Natural killer cell treated with Interleukin-12 subunit alpha and Interleukin-12 subunit beta and Interleukin-15 and Interleukin-18, amount 100 ng/mL, for 72 hours (primary cell): ENCODE data around the gene COL4A4. TPM values are rescaled to one million over a fixed set of nuclear protein-coding genes. Genes with fewer than 3 reads are reported as not detected.
"Not testable (repeated sequence)": the region's sequence is repeated elsewhere in the genome, so short reads cannot be mapped to it uniquely, and the experiment has no call there.

Source experiments
- ATAC-seq, 2 donors: fragments of 150-1000 bp; cut with Tn5 transposase in 1 of 2; sonication (Bioruptor Pico), chemical (Tn5 transposase) in 1 of 2; 2 replicates each; pipeline ENCODE4 v1.10.0; 2021
- DNase-seq: peaks from one replicate; pipeline ENCODE4 v3.0.0; 2022; ENCODE audit warnings: low spot score
- H3K27ac Mint-ChIP-seq, 2 donors: 1 replicate in 1 of 2; 2 replicates in 1 of 2; pipeline ENCODE4 v1.8.0; 2022; ENCODE audit warnings: mixed read lengths in 2 of 2, mild to moderate bottlenecking in 1 of 2, moderate library complexity in 1 of 2
- H3K27me3 Mint-ChIP-seq, 2 donors: 1 replicate in 1 of 2; 2 replicates in 1 of 2; pipeline ENCODE4 v1.8.0; 2022; ENCODE audit warnings: mixed read lengths in 2 of 2
- H3K36me3 Mint-ChIP-seq: one replicate; pipeline ENCODE4 v1.8.0; 2022; ENCODE audit warnings: mixed read lengths
- H3K4me1 Mint-ChIP-seq, 2 donors: 1 replicate in 1 of 2; 2 replicates in 1 of 2; pipeline ENCODE4 v1.8.0; 2022; ENCODE audit warnings: low read depth in 2 of 2, mixed read lengths in 2 of 2, mild to moderate bottlenecking in 1 of 2
- H3K4me3 Mint-ChIP-seq: one replicate; pipeline ENCODE4 v1.8.0; 2022; ENCODE audit warnings: mixed read lengths
- H3K9me3 Mint-ChIP-seq: 2 replicates; pipeline ENCODE4 v1.8.0; 2022; ENCODE audit warnings: mixed read lengths
- total RNA-seq, 2 donors: library from RNA; stranded (reverse); gene quantifications; one replicate each; pipeline ENCODE4 v1.2.3, GENCODE V29; 2022

COL4A4 gene
- total RNA-seq, 2 donors from 2014 or later, result 0.11 to 0.62 TPM

- Mint-ChIP-seq H3K27me3 (peaks cover 16 to 31% of the 10 kb centered on the region in 2 donors), H3K36me3 (no peaks in the 10 kb centered on the region), H3K4me1 (peaks cover 0 to 4% of the 10 kb centered on the region in 2 donors), H3K4me3 (no peak overlapping the region), H3K27ac (no peak overlapping the region), H3K9me3 (no peaks in the 10 kb centered on the region)
- DNase-seq (no peak), ATAC-seq (no peak)
Measured at GRCh38 chr2:227118353-227118752, 45.7 kb downstream of the COL4A4 start.

GRCh38 chr2:227117852-227118251, 46.2 kb downstream of the COL4A4 start:
- no peak overlapping the region for H3K4me3 Mint-ChIP-seq
- no peak for ATAC-seq
- peaks cover 14 to 36% of the 10 kb centered on the region in 2 donors for H3K27me3 Mint-ChIP-seq

DNA sequence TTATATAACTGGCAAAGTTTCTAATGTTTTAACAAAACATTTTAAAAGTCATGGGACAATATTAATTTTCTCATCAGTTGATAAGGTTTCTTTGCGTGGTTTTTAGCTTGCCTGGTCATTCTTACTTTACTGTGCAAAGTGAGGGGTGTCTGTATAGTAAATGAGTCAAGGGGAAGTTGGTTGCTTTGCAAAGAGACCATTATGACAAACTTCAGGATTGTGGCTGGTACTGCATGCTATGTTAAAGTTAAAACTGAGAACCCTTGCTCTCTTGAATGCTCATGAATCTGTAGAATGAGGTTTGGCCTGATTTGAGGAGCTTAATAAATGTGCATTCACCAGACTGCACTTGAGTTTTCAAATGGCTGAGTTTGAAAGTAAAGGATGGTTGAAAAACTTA, 47.0 kb downstream of the COL4A4 start:
- peaks cover 14 to 40% of the 10 kb centered on the region in 2 donors for H3K27me3 Mint-ChIP-seq
- no peaks in the 10 kb centered on the region for H3K4me1 Mint-ChIP-seq
- DNase-seq (no peak), ATAC-seq (no peak)
- no peaks in the 10 kb centered on the region for H3K9me3 Mint-ChIP-seq
- no peaks in the 10 kb centered on the region for H3K36me3 Mint-ChIP-seq
- no peak overlapping the region for H3K4me3 Mint-ChIP-seq
- no peak overlapping the region for H3K27ac Mint-ChIP-seq

More at GRCh38 chr2:227117852-227118251, 46.2 kb downstream of the COL4A4 start:
- no peaks in the 10 kb centered on the region for H3K4me1 Mint-ChIP-seq
- H3K36me3 Mint-ChIP-seq, result no peaks in the 10 kb centered on the region
- H3K9me3 Mint-ChIP-seq, result no peaks in the 10 kb centered on the region
- H3K27ac Mint-ChIP-seq, result no peak overlapping the region
- no peak for DNase-seq

DNA sequence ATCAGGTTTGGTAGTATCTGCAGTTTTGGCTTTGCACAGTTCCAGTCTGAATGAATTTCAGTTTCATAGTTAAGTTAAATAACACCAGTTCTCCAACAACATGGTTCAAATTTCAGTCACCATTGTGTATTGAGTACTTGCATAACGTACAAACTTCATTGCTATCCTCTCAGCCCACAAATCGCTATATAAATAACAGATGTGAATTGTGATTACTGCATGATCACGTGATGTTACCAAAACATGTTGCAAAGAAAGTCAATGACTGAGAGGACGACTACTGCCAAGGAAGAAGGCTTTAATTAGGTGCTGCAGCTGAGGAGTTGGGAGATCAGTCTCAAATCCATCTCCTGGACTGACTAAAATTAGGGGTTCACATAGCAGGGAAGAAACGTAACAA, 48.2 kb downstream of the COL4A4 start:
- no peaks in the 10 kb centered on the region for H3K36me3 Mint-ChIP-seq
- H3K4me1 Mint-ChIP-seq, result no peaks in the 10 kb centered on the region
- ATAC-seq (no peak), DNase-seq (no peak)
- H3K9me3 Mint-ChIP-seq, result no peaks in the 10 kb centered on the region
- H3K4me3 Mint-ChIP-seq, result no peak overlapping the region
- H3K27me3 Mint-ChIP-seq, result peaks cover 14 to 40% of the 10 kb centered on the region in 2 donors
- H3K27ac Mint-ChIP-seq, result no peak overlapping the region

DNA sequence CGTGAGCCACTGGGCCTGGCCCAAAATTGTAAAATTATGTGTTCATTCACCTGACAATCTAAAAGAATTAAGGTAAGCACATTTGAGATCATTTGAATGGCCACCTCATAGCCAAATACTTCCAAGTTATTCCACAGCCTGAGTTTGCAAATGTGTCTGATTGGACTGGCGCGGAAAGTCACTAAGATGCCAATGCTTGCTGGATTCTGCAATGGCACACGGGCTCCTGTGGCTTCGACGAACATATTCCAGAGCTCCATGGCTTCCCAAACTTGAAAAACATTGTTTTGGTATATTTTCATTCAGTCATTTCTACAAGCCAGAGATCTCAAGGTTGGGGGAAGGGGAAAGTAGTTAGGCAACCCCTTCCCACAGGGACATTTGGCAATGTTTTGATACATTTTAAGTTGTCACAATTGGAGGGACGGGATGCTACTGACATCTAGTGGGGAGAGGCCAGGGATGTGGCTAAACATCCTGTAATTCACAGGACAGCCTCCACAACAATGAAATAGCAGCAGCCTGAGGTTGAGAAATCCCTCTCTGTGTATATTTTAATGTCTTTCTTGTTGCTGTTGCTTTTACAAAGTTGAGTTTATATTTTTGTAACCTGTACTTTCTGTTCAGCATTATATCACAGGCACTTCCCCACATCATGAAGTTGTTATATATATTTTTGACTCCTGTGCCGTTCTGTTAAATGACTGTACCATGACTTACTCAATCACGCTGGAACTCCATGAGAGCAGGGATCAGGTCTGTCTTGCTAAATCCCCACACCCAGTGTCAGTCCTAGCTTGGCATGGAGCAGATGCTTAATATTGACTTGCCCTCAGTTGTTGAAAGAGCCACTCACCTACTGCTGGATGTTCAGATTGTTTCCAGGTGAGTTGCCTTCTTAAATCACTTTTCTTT, 56.9 kb downstream of the COL4A4 start:
- H3K9me3 Mint-ChIP-seq, result no peaks in the 10 kb centered on the region
- DNase-seq, result no peak
- ATAC-seq, result no peak
- peaks cover 0 to 2% of the 10 kb centered on the region in 2 donors for H3K27me3 Mint-ChIP-seq
- H3K36me3 Mint-ChIP-seq, result no peaks in the 10 kb centered on the region
- no peak overlapping the region for H3K27ac Mint-ChIP-seq
- H3K4me1 Mint-ChIP-seq, result no peaks in the 10 kb centered on the region
- no peak overlapping the region for H3K4me3 Mint-ChIP-seq

DNA sequence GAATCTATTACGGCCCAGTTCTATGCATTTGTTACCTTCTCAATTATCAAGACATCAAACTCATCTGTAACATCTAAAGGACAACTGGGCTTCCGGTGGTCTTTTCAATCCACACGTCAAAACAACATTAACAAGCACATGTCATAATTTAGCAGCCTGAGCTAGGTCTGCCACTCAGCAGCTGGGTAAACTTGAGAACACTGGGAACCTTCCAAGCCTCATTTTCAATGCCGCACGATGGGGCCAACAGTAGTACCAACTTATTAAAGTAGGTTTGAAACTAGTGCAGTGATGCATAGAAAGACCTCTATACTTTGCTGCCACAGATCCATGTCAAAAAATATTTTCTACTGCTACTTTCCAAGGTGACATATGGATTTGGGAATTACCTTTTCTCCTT, 60.4 kb downstream of the COL4A4 start:
- no peaks in the 10 kb centered on the region for H3K36me3 Mint-ChIP-seq
- no peak overlapping the region for H3K4me3 Mint-ChIP-seq
- no peaks in the 10 kb centered on the region for H3K4me1 Mint-ChIP-seq
- peaks cover 0 to 3% of the 10 kb centered on the region in 2 donors for H3K27me3 Mint-ChIP-seq
- no peak for ATAC-seq
- no peaks in the 10 kb centered on the region for H3K9me3 Mint-ChIP-seq
- H3K27ac Mint-ChIP-seq, result no peak overlapping the region
- no peak for DNase-seq

- Mint-ChIP-seq H3K36me3 (no peaks in the 10 kb centered on the region), H3K4me1 (no peaks in the 10 kb centered on the region), H3K9me3 (no peaks in the 10 kb centered on the region), H3K4me3 (no peak overlapping the region), H3K27ac (no peak overlapping the region), H3K27me3 (peaks cover 2 to 3% of the 10 kb centered on the region in 2 donors)
- DNase-seq, result no peak
- no peak for ATAC-seq
Measured at GRCh38 chr2:227099340-227099739, 64.7 kb downstream of the COL4A4 start.

DNA sequence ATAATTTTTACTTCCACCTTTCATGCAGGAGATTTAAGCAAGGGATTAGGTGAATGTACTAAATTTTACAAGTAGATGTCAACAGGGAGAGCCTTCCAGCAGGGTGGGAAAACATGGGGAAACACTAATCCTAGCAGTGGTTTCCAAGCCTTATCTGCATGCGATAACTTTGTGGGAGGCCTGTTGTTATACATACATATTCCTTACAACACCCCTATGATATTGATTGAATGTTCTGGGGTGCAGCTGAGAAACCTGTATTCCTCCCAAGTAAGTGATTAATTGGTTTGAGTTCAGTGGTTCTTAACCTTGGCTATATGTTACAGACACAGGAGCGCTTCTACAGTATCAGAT, 65.9 kb downstream of the COL4A4 start:
- Mint-ChIP-seq H3K27ac (no peak overlapping the region), H3K9me3 (no peaks in the 10 kb centered on the region), H3K27me3 (peaks cover 3 to 7% of the 10 kb centered on the region in 2 donors), H3K4me3 (no peak overlapping the region), H3K4me1 (no peaks in the 10 kb centered on the region), H3K36me3 (no peaks in the 10 kb centered on the region)
- ATAC-seq (no peak), DNase-seq (no peak)

GRCh38 chr2:227097495-227098161, 66.4 kb downstream of the COL4A4 start:
- Mint-ChIP-seq H3K27ac (no peak overlapping the region), H3K4me3 (no peak overlapping the region)

GRCh38 chr2:227095346-227095745, 68.7 kb downstream of the COL4A4 start:
- no peak for ATAC-seq
- no peaks in the 10 kb centered on the region for H3K4me1 Mint-ChIP-seq
- H3K4me3 Mint-ChIP-seq, result no peak overlapping the region
- no peak for DNase-seq
- H3K27ac Mint-ChIP-seq, result no peak overlapping the region
- H3K9me3 Mint-ChIP-seq, result no peaks in the 10 kb centered on the region
- no peaks in the 10 kb centered on the region for H3K36me3 Mint-ChIP-seq
- peaks cover 0 to 16% of the 10 kb centered on the region in 2 donors for H3K27me3 Mint-ChIP-seq

More at GRCh38 chr2:227097495-227098161, 66.4 kb downstream of the COL4A4 start:
- ATAC-seq (no peak), DNase-seq (no peak)
- Mint-ChIP-seq H3K4me1 (no peaks in the 10 kb centered on the region), H3K27me3 (peaks cover 3 to 7% of the 10 kb centered on the region in 2 donors), H3K9me3 (no peaks in the 10 kb centered on the region), H3K36me3 (no peaks in the 10 kb centered on the region)

DNA sequence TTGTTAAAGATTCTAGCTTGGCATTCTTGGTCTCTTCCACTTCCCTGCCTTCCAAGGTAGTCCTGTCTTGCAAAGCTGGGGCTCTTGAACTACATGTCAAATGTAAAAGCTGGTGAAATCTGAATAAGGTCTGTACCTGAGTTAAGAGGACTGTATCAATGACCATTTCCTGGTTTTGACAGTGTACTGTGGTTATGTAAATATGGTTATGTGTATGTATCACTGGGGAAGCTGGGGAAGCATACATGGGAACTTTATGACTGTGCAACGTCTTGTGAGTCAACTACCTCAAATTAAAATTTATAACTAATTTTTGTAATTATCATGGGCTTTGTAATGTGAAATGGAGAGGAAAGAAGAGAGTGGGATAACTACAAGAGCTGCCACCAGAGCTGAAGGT, 81.7 kb downstream of the COL4A4 start:
- Mint-ChIP-seq H3K27me3 (peaks cover 0 to 23% of the 10 kb centered on the region in 2 donors), H3K4me3 (no peak overlapping the region), H3K9me3 (no peaks in the 10 kb centered on the region), H3K27ac (no peak overlapping the region), H3K36me3 (no peaks in the 10 kb centered on the region), H3K4me1 (no peaks in the 10 kb centered on the region)
- DNase-seq (no peak), ATAC-seq (peak in 1 of 2 donors; percentile 56)

- Mint-ChIP-seq H3K4me3 (no peak overlapping the region), H3K27me3 (peaks cover 0 to 21% of the 10 kb centered on the region in 2 donors), H3K9me3 (no peaks in the 10 kb centered on the region), H3K27ac (no peak overlapping the region), H3K4me1 (no peaks in the 10 kb centered on the region), H3K36me3 (no peaks in the 10 kb centered on the region)
- DNase-seq, result no peak
- no peak for ATAC-seq
Measured at GRCh38 chr2:227079726-227080125, 84.3 kb downstream of the COL4A4 start.

- not testable (repeated sequence) for H3K27ac Mint-ChIP-seq
Measured at GRCh38 chr2:227065065-227065464, 98.9 kb downstream of the COL4A4 start.

DNA sequence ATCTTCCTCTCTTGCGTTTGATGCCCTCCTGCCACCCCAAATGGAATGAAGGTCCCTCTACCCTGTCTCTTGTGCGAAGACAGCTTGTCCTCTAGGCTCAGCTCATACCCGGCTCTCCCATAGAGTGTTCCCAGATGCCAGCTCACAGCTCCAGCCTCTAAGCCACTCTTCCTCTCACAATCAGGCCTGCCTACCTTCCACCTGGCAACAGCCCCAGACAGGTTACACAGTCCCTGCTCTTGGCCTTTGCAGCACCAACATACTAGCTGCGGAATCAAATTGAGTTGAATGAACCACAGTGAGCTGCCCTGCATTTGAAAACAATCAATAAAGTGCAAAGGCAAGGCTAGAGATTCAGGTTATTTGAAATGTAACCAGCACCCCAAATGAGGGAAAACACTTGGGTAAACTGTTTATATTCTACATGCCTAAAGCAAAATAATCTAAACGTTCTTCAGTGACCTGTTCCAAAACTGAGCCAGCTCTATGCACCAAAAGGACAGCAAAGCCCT, 105.1 kb downstream of the COL4A4 start:
- Mint-ChIP-seq H3K27ac (no peak overlapping the region), H3K27me3 (peaks cover 2 to 9% of the 10 kb centered on the region in 2 donors), H3K36me3 (no peaks in the 10 kb centered on the region), H3K4me1 (no peaks in the 10 kb centered on the region), H3K4me3 (no peak overlapping the region), H3K9me3 (no peaks in the 10 kb centered on the region)
- ATAC-seq (no peak), DNase-seq (no peak)

More at GRCh38 chr2:227065065-227065464, 98.9 kb downstream of the COL4A4 start:
- H3K27me3 Mint-ChIP-seq, H3K9me3 Mint-ChIP-seq, H3K4me3 Mint-ChIP-seq, DNase-seq, ATAC-seq, H3K4me1 Mint-ChIP-seq, H3K36me3 Mint-ChIP-seq: not testable (repeated sequence)
